WERI-Rb-1 (cell line): ENCODE measurements around the gene AKAP13.
"Not testable (repeated sequence)": the region's sequence is repeated elsewhere in the genome, so short reads cannot be mapped to it uniquely, and the experiment has no call there.

Source experiments
- DNase-seq: peaks from one replicate; pipeline ENCODE4 v3.0.0-alpha.2; 2020
- H3K27ac ChIP-seq: fragments of 250-450 bp; sonication (Bioruptor Pico); 2 replicates; pipeline ENCODE4 v1.5.1; 2020; ENCODE audit warnings: mild to moderate bottlenecking, moderate library complexity
- H3K27me3 ChIP-seq: fragments of 250-450 bp; sonication (Bioruptor Pico); 2 replicates; pipeline ENCODE4 v1.5.1; 2021; ENCODE audit warnings: mild to moderate bottlenecking, low read depth, moderate library complexity; ENCODE audit not compliant: insufficient read depth, severe bottlenecking
- H3K36me3 ChIP-seq: fragments of 250-450 bp; sonication (Bioruptor Pico); 2 replicates; pipeline ENCODE4 v1.5.1; 2020; ENCODE audit warnings: mild to moderate bottlenecking, moderate library complexity
- H3K4me3 ChIP-seq: 2 replicates; pipeline ENCODE4 v1.5.1; 2011; ENCODE audit warnings: low read depth, mild to moderate bottlenecking, control low read depth, low read length
- H3K9me3 ChIP-seq: fragments of 250-450 bp; sonication (Bioruptor Pico); 2 replicates; pipeline ENCODE4 v1.5.1; 2021; ENCODE audit warnings: mild to moderate bottlenecking, moderate library complexity; ENCODE audit not compliant: severe bottlenecking
- TF ChIP-seq, protein P1 (sequence below): IDR thresholded peaks from 2 replicates; pipeline ENCODE4 v1.5.1; 2011; ENCODE audit warnings: low read depth, mild to moderate bottlenecking, control low read depth, inconsistent platforms, low read length

AKAP13 gene

DNA sequence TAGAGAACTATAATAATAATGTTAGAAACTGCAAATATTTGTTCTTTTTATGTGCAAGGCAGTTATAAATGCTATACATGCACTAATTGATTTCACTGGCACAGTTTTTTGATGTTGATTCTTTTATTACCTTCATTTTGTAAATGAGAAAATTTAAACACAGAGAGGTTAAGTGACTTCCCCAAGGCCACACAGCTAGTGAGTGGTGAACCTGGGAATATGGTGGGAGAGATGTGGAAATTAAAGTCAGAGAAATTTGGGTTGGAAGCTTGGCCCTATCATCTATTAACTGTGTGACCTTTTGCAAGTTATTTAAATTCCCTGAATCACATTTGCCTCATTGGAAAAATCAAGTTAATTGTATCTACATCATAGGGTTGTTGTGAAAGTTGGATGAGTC is 39.6 kb upstream of the AKAP13 start:
- no peak overlapping the region for H3K4me3 ChIP-seq
- no peak overlapping the region for H3K27ac ChIP-seq
- H3K36me3 ChIP-seq = no peaks in the 10 kb centered on the region
- no peak for DNase-seq
- TF ChIP-seq, protein P1, sequence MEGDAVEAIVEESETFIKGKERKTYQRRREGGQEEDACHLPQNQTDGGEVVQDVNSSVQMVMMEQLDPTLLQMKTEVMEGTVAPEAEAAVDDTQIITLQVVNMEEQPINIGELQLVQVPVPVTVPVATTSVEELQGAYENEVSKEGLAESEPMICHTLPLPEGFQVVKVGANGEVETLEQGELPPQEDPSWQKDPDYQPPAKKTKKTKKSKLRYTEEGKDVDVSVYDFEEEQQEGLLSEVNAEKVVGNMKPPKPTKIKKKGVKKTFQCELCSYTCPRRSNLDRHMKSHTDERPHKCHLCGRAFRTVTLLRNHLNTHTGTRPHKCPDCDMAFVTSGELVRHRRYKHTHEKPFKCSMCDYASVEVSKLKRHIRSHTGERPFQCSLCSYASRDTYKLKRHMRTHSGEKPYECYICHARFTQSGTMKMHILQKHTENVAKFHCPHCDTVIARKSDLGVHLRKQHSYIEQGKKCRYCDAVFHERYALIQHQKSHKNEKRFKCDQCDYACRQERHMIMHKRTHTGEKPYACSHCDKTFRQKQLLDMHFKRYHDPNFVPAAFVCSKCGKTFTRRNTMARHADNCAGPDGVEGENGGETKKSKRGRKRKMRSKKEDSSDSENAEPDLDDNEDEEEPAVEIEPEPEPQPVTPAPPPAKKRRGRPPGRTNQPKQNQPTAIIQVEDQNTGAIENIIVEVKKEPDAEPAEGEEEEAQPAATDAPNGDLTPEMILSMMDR = no peak
- no peaks in the 10 kb centered on the region for H3K27me3 ChIP-seq
- no peaks in the 10 kb centered on the region for H3K9me3 ChIP-seq

DNA sequence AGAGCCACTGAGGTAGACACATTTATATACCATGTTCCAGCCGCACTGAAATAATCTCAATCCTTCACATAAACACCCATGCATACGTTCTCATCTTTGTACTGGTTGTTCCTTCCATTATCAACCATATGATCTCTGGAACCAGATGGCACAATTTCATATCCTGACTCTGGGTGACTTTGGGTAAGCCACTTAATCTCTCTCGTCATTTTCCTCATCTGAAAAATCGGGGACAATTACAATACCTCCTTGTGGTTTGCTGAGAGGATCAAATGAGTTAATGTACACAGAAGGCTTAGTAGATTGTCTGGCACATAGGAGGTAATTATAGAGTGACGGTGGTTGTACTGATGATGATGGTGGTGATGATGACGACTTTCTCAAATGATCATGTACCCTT is 38.2 kb upstream of the AKAP13 start:
- H3K27ac ChIP-seq = 0 out of 2 replicates have a peak overlapping the region, but pooled peaks have one; percentile 52
- H3K9me3 ChIP-seq, H3K4me3 ChIP-seq, DNase-seq, H3K27me3 ChIP-seq, H3K36me3 ChIP-seq: not testable (repeated sequence)

GRCh38 chr15:85343443-85343842 is 37.0 kb upstream of the AKAP13 start:
- H3K9me3 ChIP-seq, H3K27me3 ChIP-seq, H3K36me3 ChIP-seq, H3K4me3 ChIP-seq, H3K27ac ChIP-seq, DNase-seq: not testable (repeated sequence)

DNA sequence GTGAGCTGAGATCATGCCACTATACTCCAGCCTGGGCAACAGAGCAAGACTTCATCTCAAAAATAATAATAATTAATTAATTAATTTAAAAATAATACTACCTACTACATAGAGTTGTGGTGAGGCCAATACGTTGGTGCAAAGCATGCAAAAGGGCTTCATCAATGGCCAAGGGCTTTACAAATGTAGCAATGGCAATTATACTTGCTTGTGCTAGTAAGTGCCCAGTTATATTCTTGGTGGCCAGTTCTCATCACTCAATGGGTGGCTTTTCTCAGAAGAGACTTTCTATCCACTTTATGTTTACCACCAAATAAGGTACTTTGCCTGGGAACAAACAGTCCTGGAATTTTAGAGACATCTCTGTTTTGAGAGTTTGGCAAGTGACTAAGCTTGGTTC is 36.2 kb upstream of the AKAP13 start:
- not testable (repeated sequence) for H3K27me3 ChIP-seq, H3K27ac ChIP-seq, H3K4me3 ChIP-seq, H3K36me3 ChIP-seq, H3K9me3 ChIP-seq, DNase-seq

DNA sequence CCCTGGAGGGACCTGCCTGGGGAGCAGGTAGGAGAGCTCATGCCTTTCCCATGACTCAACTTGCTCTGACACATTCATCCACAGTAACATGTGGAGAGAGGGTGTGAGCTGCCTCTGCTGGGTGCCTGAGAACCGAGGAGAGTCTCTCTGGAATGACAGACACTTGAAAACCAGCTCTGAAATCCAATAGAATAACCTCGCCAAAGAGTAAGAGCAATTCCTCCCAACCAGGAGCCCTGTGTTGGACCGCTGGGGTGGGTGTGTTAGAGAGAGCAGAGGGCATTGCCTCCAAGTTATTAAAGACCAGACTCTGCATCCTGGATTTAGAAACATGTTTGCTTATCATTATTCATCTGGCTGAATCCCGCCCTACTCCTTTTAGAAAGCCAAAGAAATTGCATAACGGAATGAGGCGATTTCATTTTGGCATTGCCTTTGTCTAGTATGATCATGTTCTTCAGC is 35.7 kb upstream of the AKAP13 start:
- DNase-seq, H3K9me3 ChIP-seq, H3K4me3 ChIP-seq, H3K27me3 ChIP-seq, H3K27ac ChIP-seq, H3K36me3 ChIP-seq: not testable (repeated sequence)

DNA sequence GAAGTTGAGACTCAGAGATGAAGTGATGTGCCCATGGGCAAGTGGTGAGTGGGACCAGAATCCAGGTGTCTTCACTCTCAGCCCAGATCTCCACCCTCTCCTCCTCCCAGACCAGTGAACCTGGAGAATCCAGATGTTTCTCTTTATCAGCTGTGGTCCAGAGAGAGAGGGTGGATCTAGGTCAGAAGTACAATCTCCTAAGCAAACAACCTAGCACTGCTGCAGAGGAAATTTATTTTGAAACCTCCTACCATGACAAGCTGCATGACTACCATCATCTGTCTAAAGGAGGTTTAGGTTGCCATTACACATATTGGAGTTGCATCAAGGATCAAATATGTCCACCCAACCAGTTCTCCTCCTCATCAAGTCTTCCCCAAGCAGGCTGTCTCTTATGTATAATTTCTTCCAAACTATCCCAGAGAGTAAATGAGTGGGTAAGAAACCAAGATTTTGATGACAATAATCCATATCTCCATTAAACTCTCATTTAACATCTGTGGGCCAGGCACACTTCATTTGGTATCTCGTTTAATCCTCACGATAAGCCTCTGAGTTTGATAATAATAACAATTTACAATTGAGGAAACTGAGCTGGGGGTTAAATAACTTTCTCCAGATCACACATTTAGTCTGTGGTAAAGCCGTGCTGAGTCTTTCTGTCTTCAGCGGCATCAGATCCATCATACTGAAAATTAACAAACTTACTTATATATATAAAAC is 35.0 kb upstream of the AKAP13 start:
- H3K9me3 ChIP-seq, H3K27ac ChIP-seq, H3K4me3 ChIP-seq, H3K36me3 ChIP-seq, DNase-seq, H3K27me3 ChIP-seq: not testable (repeated sequence)

DNA sequence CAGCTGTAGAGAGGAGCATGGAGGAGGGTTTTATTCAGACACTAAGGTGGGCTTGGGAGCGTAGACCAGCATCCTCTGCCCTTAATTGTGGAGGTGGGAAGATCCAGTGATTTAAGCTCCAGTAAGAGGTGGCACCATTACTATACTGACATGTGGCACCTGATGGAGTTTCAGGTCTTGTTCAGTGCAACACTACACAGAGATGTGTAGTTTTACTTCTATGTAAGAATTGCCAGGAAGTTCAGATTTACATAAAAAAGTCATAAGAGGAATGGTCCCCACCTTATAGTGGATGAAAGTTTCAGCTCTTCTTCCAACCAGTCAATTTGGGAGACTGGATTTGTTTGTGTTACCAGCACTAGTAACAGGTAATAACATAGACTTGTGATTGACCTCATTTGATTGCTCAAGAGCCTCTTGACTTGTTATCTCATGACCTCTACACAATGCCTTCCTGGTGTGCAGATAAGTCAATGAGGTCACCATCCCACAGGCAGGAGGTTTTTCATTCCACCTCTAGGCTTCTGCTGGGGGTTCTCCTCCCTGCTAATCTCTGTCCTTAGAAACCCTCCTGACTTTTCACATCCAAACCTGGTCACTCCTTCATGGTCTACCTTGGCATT is 33.8 kb upstream of the AKAP13 start:
- not testable (repeated sequence) for H3K36me3 ChIP-seq, DNase-seq, H3K27ac ChIP-seq, H3K9me3 ChIP-seq, H3K4me3 ChIP-seq, H3K27me3 ChIP-seq

DNA sequence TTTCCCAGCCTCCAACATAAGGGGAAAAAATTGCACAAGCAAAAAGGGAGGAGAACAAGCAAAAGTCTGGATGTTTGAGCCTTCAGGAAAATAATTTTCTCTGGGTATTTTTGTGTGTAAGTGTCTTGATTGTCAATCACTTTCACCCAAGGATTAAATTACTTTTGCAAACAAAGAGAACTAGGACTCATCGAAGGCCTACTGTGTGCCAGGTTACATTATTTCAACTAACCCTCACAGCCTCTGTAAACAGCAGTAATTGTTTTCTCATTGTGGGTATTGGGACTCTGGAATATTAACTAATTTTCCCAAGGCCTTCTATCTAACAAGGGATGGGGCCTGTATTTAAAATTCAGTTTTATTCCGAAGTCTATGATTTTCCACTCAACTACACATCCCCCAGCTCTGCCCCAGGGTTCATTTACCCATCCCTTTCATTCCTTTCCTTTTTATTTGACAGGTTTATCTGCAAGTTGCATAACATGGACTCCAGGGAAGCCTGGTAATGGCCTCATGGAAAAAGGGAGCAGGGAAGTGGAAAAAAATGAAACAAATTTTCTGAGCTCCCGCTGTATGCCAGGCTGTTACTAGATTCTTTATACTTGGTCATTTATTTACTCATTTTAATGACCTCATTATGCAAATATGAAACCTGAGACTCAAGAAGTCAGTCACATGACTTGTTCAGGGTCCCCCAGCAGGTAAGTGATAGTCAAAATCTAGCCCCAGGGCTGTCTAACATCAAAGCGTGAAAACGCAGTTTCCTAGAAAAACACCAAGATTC is 32.9 kb upstream of the AKAP13 start:
- H3K27ac ChIP-seq, H3K36me3 ChIP-seq, H3K4me3 ChIP-seq, DNase-seq, H3K27me3 ChIP-seq, H3K9me3 ChIP-seq: not testable (repeated sequence)

- not testable (repeated sequence) for H3K4me3 ChIP-seq, H3K27ac ChIP-seq, H3K9me3 ChIP-seq, H3K27me3 ChIP-seq, H3K36me3 ChIP-seq
- DNase-seq = peak; percentile 52
Observed at GRCh38 chr15:85348048-85348766, 32.2 kb upstream of the AKAP13 start.

DNA sequence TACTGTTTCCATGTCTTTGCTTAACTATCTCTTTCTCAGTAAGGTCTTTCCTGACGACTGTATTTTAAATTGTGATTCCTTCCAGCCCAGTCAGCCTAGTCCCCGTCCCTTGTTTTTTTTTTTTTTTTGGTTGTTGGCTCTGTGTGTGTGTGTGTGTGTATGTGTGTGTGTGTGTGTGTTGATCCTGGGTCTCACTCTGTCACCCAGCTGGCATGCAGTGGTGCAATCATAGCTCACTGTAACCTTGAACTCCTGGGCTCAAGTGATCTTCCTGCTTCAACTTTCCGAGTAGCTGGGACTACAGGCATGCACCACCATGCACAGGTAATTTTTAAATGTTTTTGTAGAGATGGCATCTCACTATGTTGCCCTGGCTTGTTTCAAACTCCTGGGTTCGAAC is 31.3 kb upstream of the AKAP13 start:
- H3K9me3 ChIP-seq, H3K27me3 ChIP-seq, H3K4me3 ChIP-seq, H3K36me3 ChIP-seq, H3K27ac ChIP-seq, DNase-seq: not testable (repeated sequence)
